ENCODE data around the gene MYRIP. TPM values are rescaled to one million over a fixed set of nuclear protein-coding genes. Genes with fewer than 3 reads are reported as not detected.
"Not testable (repeated sequence)": the region's sequence is repeated elsewhere in the genome, so short reads cannot be mapped to it uniquely, and the experiment has no call there.

The MYRIP gene
- total and polyA plus RNA-seq, 4 donors = 0.15 to 11.0 (median 5.5) TPM

DNA sequence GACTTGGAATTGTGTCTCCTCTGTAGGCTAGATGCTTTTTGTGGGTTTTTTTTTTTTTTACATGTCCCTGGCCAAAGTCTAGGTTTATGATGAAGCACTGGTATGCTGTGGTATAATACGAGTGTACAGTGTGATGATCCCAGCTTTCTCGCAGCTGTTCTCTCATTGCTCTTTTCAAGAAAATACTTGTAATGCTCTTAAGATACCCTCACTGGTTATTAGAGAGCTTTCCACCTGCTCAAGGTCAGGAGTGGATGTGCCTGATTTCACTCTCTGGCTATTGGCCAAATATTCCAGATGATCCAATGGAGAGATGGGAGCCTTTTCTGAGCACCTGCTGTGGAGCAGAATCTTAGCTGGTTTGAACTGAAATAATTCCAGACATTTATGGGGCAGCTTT is 215.1 kb downstream of the MYRIP start:
- Histone ChIP-seq H3K9me3 (ENCODE audit: control insufficient read depth, low read length) (peaks cover 5% of the 10 kb centered on the region), H3K4me1 (ENCODE audit: control insufficient read depth in 1 of 2, insufficient read depth in 2 of 2, low read length in 2 of 2) (no peaks in the 10 kb centered on the region), H3K4me3 (ENCODE audit: low read length in 2 of 2) (no peak overlapping the region), H3K36me3 (ENCODE audit: control insufficient read depth in 1 of 2, insufficient read depth in 2 of 2, low read length in 1 of 2) (no peaks in the 10 kb centered on the region), H3K27me3 (ENCODE audit: control insufficient read depth in 1 of 2, insufficient read depth in 2 of 2, low read length in 1 of 2) (no peaks in the 10 kb centered on the region), H3K27ac (ENCODE audit: low read depth in 1 of 2, low read length in 2 of 2) (no peak overlapping the region)
- 87 to 91% methylated on average over 2 of the region's 2 CpGs for WGBS, 2 donors
- ATAC-seq (ENCODE audit: low FRiP score) = no peak
- intact Hi-C loops (cut with DNase I) = no loop called here
- DNase-seq = no peak

DNA sequence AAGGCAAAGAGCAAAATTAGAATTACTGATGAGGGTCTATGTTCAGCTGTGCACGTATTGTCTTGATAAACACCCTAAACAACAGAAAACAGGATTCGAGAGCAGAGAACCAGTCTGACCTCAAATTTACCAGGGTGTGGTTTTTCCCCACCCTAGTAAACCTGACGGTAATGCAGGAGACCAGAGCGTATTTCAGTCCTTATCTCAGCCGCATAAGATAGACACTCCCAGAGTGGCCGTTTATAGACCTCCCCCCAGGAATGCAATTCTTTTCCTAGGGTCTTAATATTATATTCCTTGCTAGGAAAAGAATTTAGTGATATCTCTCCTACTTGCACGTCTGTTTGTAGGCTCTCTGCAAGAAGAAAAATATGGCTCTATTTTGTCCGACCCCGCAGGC is 216.5 kb downstream of the MYRIP start:
- H3K27me3 ChIP-seq (ENCODE audit: control insufficient read depth in 1 of 2, insufficient read depth in 2 of 2, low read length in 1 of 2); H3K27ac ChIP-seq (ENCODE audit: low read depth in 1 of 2, low read length in 2 of 2); H3K4me3 ChIP-seq (ENCODE audit: low read length in 2 of 2); H3K9me3 ChIP-seq (ENCODE audit: control insufficient read depth, low read length); DNase-seq; H3K36me3 ChIP-seq (ENCODE audit: control insufficient read depth in 1 of 2, insufficient read depth in 2 of 2, low read length in 1 of 2); intact Hi-C loops (cut with DNase I); H3K4me1 ChIP-seq (ENCODE audit: control insufficient read depth in 1 of 2, insufficient read depth in 2 of 2, low read length in 2 of 2); ATAC-seq (ENCODE audit: low FRiP score): not testable (repeated sequence)
- 89 to 91% methylated on average over 9 of the region's 9 CpGs for WGBS, 2 donors

DNA sequence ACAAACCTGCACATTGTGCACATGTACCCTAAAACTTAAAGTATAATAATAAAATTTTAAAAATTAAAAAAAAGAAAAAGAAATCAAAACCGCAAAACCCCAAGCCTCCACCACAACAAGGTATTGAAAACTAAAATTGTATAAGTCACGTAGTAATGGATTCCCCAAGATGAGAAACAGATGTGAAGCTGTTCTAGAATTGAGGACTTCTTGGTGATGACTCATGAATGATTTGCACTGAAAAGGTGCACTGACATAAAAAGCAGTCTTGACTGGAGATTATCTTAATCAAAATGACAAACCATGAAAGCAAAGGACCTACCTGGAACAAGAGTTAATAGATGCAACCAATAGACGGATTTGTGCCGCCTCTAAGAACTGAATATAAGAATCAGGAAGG is 225.8 kb downstream of the MYRIP start:
- Histone ChIP-seq H3K9me3 (ENCODE audit: control insufficient read depth, low read length) (peaks cover 2% of the 10 kb centered on the region), H3K36me3 (ENCODE audit: control insufficient read depth in 1 of 2, insufficient read depth in 2 of 2, low read length in 1 of 2) (no peaks in the 10 kb centered on the region), H3K4me1 (ENCODE audit: control insufficient read depth in 1 of 2, insufficient read depth in 2 of 2, low read length in 2 of 2) (no peaks in the 10 kb centered on the region), H3K4me3 (ENCODE audit: low read length in 2 of 2) (no peak overlapping the region), H3K27ac (ENCODE audit: low read depth in 1 of 2, low read length in 2 of 2) (no peak overlapping the region), H3K27me3 (ENCODE audit: control insufficient read depth in 1 of 2, insufficient read depth in 2 of 2, low read length in 1 of 2) (no peaks in the 10 kb centered on the region)
- ATAC-seq (ENCODE audit: low FRiP score) (no peak), DNase-seq (no peak)
- intact Hi-C loops (cut with DNase I) = no loop called here
- 91 to 95% methylated on average over 4 of the region's 4 CpGs for WGBS, 2 donors

DNA sequence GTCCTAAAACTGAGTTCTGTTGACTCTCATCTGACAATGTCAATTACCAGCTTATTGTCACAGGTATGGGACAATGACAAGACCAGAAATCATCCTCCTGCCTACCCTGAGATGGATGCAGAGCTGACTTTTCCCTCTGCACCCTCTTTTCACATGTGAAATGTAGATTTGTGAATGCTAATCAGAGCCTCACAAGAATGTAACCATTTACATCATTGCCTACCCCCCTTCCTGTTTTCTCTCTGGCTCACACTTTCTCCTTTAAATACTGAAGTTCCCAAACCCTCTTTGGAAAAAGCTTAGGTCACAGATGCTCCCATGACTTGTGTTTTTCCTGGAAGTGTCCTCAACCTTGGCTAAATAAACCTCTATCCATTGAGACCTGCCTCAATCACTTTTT is 228.2 kb downstream of the MYRIP start:
- H3K36me3 ChIP-seq (ENCODE audit: control insufficient read depth in 1 of 2, insufficient read depth in 2 of 2, low read length in 1 of 2) = no peaks in the 10 kb centered on the region
- H3K27me3 ChIP-seq (ENCODE audit: control insufficient read depth in 1 of 2, insufficient read depth in 2 of 2, low read length in 1 of 2) = no peaks in the 10 kb centered on the region
- peaks cover 2% of the 10 kb centered on the region for H3K9me3 ChIP-seq (ENCODE audit: control insufficient read depth, low read length)
- H3K4me1 ChIP-seq (ENCODE audit: control insufficient read depth in 1 of 2, insufficient read depth in 2 of 2, low read length in 2 of 2) = no peaks in the 10 kb centered on the region
- H3K4me3 ChIP-seq (ENCODE audit: low read length in 2 of 2) = no peak overlapping the region
- intact Hi-C loops (cut with DNase I) = no loop called here
- ATAC-seq (ENCODE audit: low FRiP score) (no peak), DNase-seq (no peak)
- H3K27ac ChIP-seq (ENCODE audit: low read depth in 1 of 2, low read length in 2 of 2) = no peak overlapping the region

DNA sequence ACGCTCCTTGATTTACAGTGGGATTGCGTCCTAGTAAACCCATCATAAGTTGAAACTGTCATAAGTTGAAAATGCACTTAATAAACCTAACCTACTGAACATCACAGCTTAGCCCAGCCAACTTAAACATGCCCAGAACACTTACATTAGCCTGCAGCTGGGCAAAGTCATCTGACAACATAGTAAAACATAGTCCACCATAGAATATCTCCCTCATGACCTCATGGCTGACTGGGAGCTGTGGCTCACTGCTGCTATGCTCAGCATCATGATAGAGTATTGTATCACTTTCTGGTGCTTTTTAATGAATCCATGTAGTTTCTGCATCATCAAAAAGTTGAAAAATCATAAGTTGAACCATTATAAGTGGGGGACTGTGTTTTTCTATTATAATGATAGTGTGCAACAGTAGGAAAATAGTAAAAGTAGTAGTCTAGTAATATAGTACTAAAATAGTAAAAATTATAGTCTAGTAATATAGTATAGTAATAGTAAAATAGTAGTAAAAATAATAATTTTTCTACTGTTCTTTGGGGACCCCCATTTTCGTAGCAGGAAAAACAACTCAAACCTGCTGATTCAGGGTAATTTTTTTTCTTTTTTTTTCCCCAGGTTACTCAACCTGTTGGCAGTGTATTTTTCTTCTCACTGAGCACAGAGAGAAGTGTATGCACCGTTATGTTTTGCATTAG is 233.5 kb downstream of the MYRIP start:
- no peak for ATAC-seq (ENCODE audit: low FRiP score)
- 60 to 65% methylated on average over 4 of the region's 4 CpGs for WGBS, 2 donors
- no peaks in the 10 kb centered on the region for H3K27me3 ChIP-seq (ENCODE audit: control insufficient read depth in 1 of 2, insufficient read depth in 2 of 2, low read length in 1 of 2)

DNA sequence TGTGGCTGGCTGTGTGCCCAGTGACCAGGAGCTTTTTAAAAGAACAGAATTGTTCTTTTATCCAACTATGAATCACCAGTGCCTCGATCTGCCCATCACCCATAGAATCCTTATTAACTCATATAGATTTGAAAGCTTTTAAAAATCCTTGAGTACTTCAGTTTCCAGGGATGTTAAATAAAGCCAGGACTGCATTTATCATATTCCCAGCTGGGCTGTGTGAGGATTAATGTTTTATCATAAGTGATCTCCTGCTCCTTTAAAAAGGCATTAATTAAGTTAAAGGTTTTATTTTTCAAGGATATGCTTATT is 234.0 kb downstream of the MYRIP start:
- 4 to 5% methylated on average over 1 of the region's 1 CpG for WGBS, 2 donors
- no peaks in the 10 kb centered on the region for H3K36me3 ChIP-seq (ENCODE audit: control insufficient read depth in 1 of 2, insufficient read depth in 2 of 2, low read length in 1 of 2)
- peaks cover 0 to 2% of the 10 kb centered on the region in 2 donors for H3K4me1 ChIP-seq (ENCODE audit: control insufficient read depth in 1 of 2, insufficient read depth in 2 of 2, low read length in 2 of 2)
- peaks cover 2% of the 10 kb centered on the region for H3K9me3 ChIP-seq (ENCODE audit: control insufficient read depth, low read length)
- no peak overlapping the region for H3K4me3 ChIP-seq (ENCODE audit: low read length in 2 of 2)
- DNase-seq = no peak
- no peaks in the 10 kb centered on the region for H3K27me3 ChIP-seq (ENCODE audit: control insufficient read depth in 1 of 2, insufficient read depth in 2 of 2, low read length in 1 of 2)
- no peak for ATAC-seq (ENCODE audit: low FRiP score)
- intact Hi-C loops (cut with DNase I) = no loop called here
- no peak overlapping the region for H3K27ac ChIP-seq (ENCODE audit: low read depth in 1 of 2, low read length in 2 of 2)

More for the DNA sequence above, 233.5 kb downstream of the MYRIP start:
- Histone ChIP-seq H3K27ac (ENCODE audit: low read depth in 1 of 2, low read length in 2 of 2) (no peak overlapping the region), H3K4me1 (ENCODE audit: control insufficient read depth in 1 of 2, insufficient read depth in 2 of 2, low read length in 2 of 2) (peaks cover 0 to 2% of the 10 kb centered on the region in 2 donors), H3K4me3 (ENCODE audit: low read length in 2 of 2) (no peak overlapping the region), H3K36me3 (ENCODE audit: control insufficient read depth in 1 of 2, insufficient read depth in 2 of 2, low read length in 1 of 2) (no peaks in the 10 kb centered on the region), H3K9me3 (ENCODE audit: control insufficient read depth, low read length) (peaks cover 2% of the 10 kb centered on the region)
- intact Hi-C loops (cut with DNase I) = no loop called here
- no peak for DNase-seq

DNA sequence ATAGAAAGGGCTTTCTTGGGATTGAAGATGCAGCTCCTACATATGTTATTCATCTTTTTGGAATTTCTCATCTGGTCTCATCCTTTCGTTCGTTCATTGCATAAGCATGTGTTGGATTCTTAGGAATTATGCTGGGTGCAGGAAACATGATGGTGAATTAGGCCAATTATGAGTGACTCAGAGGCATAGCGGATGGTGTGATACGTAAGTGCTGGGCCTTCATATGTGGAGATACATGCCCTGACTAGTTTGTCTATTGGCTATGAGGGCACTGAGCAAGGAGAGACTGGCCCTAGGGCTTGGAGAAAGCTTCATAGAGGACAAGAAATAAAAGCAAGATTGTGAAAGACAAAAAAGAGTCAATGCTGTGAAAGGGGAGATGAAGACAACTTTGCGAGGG is 235.1 kb downstream of the MYRIP start:
- Histone ChIP-seq H3K27ac (ENCODE audit: low read depth in 1 of 2, low read length in 2 of 2) (no peak overlapping the region), H3K4me3 (ENCODE audit: low read length in 2 of 2) (no peak overlapping the region), H3K4me1 (ENCODE audit: control insufficient read depth in 1 of 2, insufficient read depth in 2 of 2, low read length in 2 of 2) (peaks cover 0 to 2% of the 10 kb centered on the region in 2 donors), H3K27me3 (ENCODE audit: control insufficient read depth in 1 of 2, insufficient read depth in 2 of 2, low read length in 1 of 2) (no peaks in the 10 kb centered on the region), H3K36me3 (ENCODE audit: control insufficient read depth in 1 of 2, insufficient read depth in 2 of 2, low read length in 1 of 2) (no peaks in the 10 kb centered on the region), H3K9me3 (ENCODE audit: control insufficient read depth, low read length) (peaks cover 2% of the 10 kb centered on the region)
- 93 to 94% methylated on average over 5 of the region's 5 CpGs for WGBS, 2 donors
- DNase-seq (no peak), ATAC-seq (ENCODE audit: low FRiP score) (no peak)
- intact Hi-C loops (cut with DNase I) = no loop called here

DNA sequence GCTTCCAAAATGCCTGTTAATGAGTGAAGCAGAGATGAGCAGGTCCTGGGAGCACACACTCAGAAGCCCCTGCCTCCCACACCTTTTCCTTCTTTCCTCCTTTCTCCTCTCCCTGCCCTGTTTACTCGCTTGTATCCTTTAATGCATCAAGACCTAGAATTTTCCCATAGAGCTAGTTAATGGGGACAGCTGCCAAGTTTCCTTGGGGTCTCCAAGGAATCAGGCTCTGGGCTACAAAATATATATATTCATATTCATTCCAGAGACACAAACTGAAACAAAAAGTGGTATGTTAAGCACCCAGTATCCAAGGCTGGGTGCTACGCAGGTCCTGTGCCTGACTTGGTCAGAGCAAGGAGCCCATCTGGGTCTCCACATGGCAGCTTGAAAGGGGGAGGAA is 235.6 kb downstream of the MYRIP start:
- Histone ChIP-seq H3K4me3 (ENCODE audit: low read length in 2 of 2) (no peak overlapping the region), H3K4me1 (ENCODE audit: control insufficient read depth in 1 of 2, insufficient read depth in 2 of 2, low read length in 2 of 2) (peaks cover 0 to 2% of the 10 kb centered on the region in 2 donors), H3K27ac (ENCODE audit: low read depth in 1 of 2, low read length in 2 of 2) (no peak overlapping the region), H3K9me3 (ENCODE audit: control insufficient read depth, low read length) (no peaks in the 10 kb centered on the region), H3K27me3 (ENCODE audit: control insufficient read depth in 1 of 2, insufficient read depth in 2 of 2, low read length in 1 of 2) (no peaks in the 10 kb centered on the region), H3K36me3 (ENCODE audit: control insufficient read depth in 1 of 2, insufficient read depth in 2 of 2, low read length in 1 of 2) (no peaks in the 10 kb centered on the region)
- intact Hi-C loops (cut with DNase I) = no loop called here
- ATAC-seq (ENCODE audit: low FRiP score) (no peak), DNase-seq (no peak)
- 73 to 86% methylated on average over 2 of the region's 2 CpGs for WGBS, 2 donors

DNA sequence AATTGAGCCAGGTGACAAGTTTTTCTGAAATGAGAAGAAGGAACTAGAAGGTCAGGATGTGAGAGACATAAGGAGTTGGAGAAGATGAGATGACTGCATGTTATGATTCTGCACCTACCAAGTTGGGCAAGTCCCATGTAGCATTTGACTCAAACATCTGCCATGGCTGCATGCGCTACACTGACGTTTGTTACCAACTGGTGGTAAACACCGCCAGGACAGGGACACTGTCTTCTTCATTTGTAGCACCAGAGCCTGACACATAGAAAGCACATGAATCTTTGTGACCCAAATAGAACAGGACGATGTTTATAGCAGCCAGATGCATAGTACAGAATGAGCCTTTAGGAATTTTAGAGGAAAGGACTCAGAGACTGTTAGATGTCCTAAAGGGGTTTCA is 236.7 kb downstream of the MYRIP start:
- Histone ChIP-seq H3K9me3 (ENCODE audit: control insufficient read depth, low read length) (no peaks in the 10 kb centered on the region), H3K27me3 (ENCODE audit: control insufficient read depth in 1 of 2, insufficient read depth in 2 of 2, low read length in 1 of 2) (no peaks in the 10 kb centered on the region), H3K36me3 (ENCODE audit: control insufficient read depth in 1 of 2, insufficient read depth in 2 of 2, low read length in 1 of 2) (no peaks in the 10 kb centered on the region), H3K4me1 (ENCODE audit: control insufficient read depth in 1 of 2, insufficient read depth in 2 of 2, low read length in 2 of 2) (peaks cover 0 to 2% of the 10 kb centered on the region in 2 donors), H3K4me3 (ENCODE audit: low read length in 2 of 2) (no peak overlapping the region), H3K27ac (ENCODE audit: low read depth in 1 of 2, low read length in 2 of 2) (no peak overlapping the region)
- intact Hi-C loops (cut with DNase I) = no loop called here
- DNase-seq (no peak), ATAC-seq (ENCODE audit: low FRiP score) (no peak)
- WGBS, 2 donors = 94 to 96% methylated on average over 4 of the region's 4 CpGs
